GM10266 (cell line): ENCODE results near the gene IL1F10.

Experiments
- DNase-seq: peaks from one replicate; pipeline ENCODE4 v3.0.0; 2012; ENCODE audit errors: extremely low spot score
- CTCF ChIP-seq: IDR thresholded peaks from 2 replicates; pipeline ENCODE4 v1.5.1; 2012; ENCODE audit warnings: mild to moderate bottlenecking, low read depth; ENCODE audit not compliant: control insufficient read depth, insufficient read depth; ENCODE audit errors: missing control alignments

IL1F10 gene

GRCh38 chr2:113116100-113116958, 48.6 kb downstream of the IL1F10 start:
- no peak for TF ChIP-seq CTCF

GRCh38 chr2:113117541-113118262, 49.9 kb downstream of the IL1F10 start:
- no peak for DNase-seq
- no peak for TF ChIP-seq CTCF

More at GRCh38 chr2:113116100-113116958, 48.6 kb downstream of the IL1F10 start:
- DNase-seq: no peak

- no peak for TF ChIP-seq CTCF
- no peak for DNase-seq
Observed at GRCh38 chr2:113118263-113118657, 50.5 kb downstream of the IL1F10 start.

- DNase-seq: no peak
- no peak for TF ChIP-seq CTCF
Observed at GRCh38 chr2:113119111-113119510, 51.3 kb downstream of the IL1F10 start.

GRCh38 chr2:113120861-113121260, 53.1 kb downstream of the IL1F10 start:
- TF ChIP-seq CTCF: no peak
- no peak for DNase-seq

- TF ChIP-seq CTCF: no peak
- DNase-seq: no peak
Observed at GRCh38 chr2:113122364-113122763, 54.6 kb downstream of the IL1F10 start.

GRCh38 chr2:113123726-113124125, 56.0 kb downstream of the IL1F10 start:
- DNase-seq: no peak
- TF ChIP-seq CTCF: no peak
